ENCODE measurements around the gene GNMT. TPM values are rescaled to one million over a fixed set of nuclear protein-coding genes. Genes with fewer than 3 reads are reported as not detected.
"Not testable (repeated sequence)": the region's sequence is repeated elsewhere in the genome, so short reads cannot be mapped to it uniquely, and the experiment has no call there.

Gene GNMT
- total RNA-seq, 1 donor from 2014 or later, result 1.5 TPM

DNA sequence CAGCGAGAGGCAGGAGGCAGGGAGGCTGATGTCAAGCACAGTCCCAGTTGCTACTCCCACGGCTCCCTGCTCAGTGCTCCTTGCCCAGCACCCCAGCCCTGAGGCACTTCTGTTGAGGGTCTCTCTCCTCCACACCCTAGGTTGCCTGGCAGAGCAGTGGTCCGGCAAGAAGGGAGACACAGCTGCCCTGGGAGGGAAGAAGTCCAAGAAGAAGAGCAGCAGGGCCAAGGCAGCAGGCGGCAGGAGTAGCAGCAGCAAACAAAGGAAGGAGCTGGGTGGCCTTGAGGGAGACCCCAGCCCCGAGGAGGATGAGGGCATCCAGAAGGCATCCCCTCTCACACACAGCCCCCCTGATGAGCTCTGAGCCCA lies 22.1 kb upstream of the GNMT start:
- peaks cover 4% of the 10 kb centered on the region for H3K36me3 Mint-ChIP-seq (ENCODE audit: low read depth)
- no peak overlapping the region for H3K27ac Mint-ChIP-seq (ENCODE audit: unreplicated experiment)
- DNase-seq (ENCODE audit: low read depth, low spot score), result no peak
- H3K4me3 Mint-ChIP-seq, result no peak overlapping the region
- TF ChIP-seq, protein P1, sequence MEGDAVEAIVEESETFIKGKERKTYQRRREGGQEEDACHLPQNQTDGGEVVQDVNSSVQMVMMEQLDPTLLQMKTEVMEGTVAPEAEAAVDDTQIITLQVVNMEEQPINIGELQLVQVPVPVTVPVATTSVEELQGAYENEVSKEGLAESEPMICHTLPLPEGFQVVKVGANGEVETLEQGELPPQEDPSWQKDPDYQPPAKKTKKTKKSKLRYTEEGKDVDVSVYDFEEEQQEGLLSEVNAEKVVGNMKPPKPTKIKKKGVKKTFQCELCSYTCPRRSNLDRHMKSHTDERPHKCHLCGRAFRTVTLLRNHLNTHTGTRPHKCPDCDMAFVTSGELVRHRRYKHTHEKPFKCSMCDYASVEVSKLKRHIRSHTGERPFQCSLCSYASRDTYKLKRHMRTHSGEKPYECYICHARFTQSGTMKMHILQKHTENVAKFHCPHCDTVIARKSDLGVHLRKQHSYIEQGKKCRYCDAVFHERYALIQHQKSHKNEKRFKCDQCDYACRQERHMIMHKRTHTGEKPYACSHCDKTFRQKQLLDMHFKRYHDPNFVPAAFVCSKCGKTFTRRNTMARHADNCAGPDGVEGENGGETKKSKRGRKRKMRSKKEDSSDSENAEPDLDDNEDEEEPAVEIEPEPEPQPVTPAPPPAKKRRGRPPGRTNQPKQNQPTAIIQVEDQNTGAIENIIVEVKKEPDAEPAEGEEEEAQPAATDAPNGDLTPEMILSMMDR (conservative IDR thresholded peaks at IDR 0.05), result no peak
- no peaks in the 10 kb centered on the region for H3K9me3 Mint-ChIP-seq
- no peaks in the 10 kb centered on the region for H3K27me3 Mint-ChIP-seq (ENCODE audit: low read depth)
- no peaks in the 10 kb centered on the region for H3K4me1 Mint-ChIP-seq

DNA sequence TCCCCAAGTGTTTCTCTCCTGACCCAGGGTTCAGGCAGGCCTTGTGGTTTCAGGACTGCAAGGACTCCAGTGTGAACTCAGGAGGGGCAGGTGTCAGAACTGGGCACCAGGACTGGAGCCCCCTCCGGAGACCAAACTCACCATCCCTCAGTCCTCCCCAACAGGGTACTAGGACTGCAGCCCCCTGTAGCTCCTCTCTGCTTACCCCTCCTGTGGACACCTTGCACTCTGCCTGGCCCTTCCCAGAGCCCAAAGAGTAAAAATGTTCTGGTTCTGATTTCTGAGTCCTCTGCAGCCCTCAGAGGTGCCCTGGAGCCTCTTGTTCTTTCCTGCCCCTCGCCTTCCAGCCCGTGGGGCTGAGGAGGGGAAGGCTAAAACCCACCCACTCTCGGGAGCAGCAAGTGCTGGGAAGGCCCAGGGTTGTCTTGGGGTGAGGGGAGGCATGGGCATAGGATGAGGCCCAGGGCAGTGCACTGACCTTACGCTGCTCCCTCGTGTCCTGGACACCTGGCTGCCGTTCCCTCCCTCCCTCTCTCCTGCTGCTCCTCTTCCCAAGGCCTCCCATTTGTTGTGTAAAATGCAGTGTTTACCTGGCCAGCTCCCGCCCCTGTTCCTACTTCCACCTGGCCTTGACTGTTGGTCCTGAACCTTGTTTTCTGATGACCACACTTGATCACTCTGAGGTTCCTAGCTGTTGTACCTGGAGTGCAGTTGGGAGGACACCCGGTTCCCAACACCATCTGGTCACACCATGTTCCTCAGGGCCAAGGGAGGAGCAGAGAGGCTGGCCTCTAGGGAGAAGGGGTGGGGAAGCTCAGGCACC lies 21.4 kb upstream of the GNMT start:
- H3K4me1 Mint-ChIP-seq, result no peaks in the 10 kb centered on the region
- DNase-seq (ENCODE audit: low read depth, low spot score), result no peak
- H3K27me3 Mint-ChIP-seq (ENCODE audit: low read depth), result no peaks in the 10 kb centered on the region
- H3K36me3 Mint-ChIP-seq (ENCODE audit: low read depth), result peaks cover 6% of the 10 kb centered on the region
- TF ChIP-seq, protein P1 (conservative IDR thresholded peaks at IDR 0.05), result no peak
- no peak overlapping the region for H3K4me3 Mint-ChIP-seq
- no peak overlapping the region for H3K27ac Mint-ChIP-seq (ENCODE audit: unreplicated experiment)
- no peaks in the 10 kb centered on the region for H3K9me3 Mint-ChIP-seq

DNA sequence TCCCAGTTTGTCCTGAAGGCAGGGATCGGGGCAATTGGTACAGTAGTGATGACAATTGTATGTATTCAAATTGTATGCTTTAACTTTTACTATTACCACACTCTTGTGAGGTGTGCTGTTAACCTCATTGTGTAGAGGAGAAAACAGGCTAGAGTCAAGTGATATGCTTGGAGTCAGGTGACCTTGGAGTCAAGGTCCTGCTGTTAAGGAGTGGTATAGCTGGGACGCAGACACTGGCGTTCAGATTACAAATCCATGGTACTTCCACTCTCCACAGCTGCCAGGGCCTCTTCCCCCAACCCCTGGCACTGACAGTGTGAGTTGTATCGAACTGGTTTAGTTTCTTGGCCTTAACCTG lies 20.8 kb upstream of the GNMT start:
- Mint-ChIP-seq H3K36me3 (ENCODE audit: low read depth) (peaks cover 6% of the 10 kb centered on the region), H3K27ac (ENCODE audit: unreplicated experiment) (no peak overlapping the region), H3K4me1 (no peaks in the 10 kb centered on the region)

DNA sequence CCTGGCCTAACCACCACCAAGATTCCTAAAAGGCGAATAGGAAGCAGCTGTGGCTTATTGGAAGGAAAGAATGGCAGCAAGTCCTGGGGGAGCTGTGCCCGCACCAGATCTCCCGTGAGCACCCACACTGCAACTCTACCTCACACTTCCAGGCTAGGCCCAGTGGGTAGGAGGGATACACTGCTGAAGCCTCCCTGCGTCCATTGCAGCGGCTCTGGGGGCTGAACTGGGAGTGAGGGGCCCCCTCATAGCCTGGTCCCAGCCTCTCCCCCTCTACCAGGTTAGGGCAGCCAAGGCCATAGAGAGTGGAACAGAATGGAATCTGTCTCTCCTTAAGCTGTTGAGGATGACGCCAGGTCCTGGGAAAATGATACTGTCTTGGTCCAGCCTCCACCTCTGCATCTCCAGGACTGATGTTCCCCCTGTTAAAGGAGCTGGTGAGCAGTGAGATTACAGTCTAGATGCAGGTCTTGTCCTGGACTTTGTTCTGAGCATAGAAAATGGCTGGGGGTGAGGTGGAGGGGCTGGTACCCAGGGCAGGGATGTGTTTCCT lies 20.0 kb upstream of the GNMT start:
- H3K4me3 Mint-ChIP-seq, result no peak overlapping the region
- H3K27me3 Mint-ChIP-seq (ENCODE audit: low read depth), result no peaks in the 10 kb centered on the region
- H3K36me3 Mint-ChIP-seq (ENCODE audit: low read depth), result peaks cover 6% of the 10 kb centered on the region
- H3K4me1 Mint-ChIP-seq, result no peaks in the 10 kb centered on the region
- TF ChIP-seq, protein P1 (conservative IDR thresholded peaks at IDR 0.05), result no peak
- no peaks in the 10 kb centered on the region for H3K9me3 Mint-ChIP-seq
- no peak for DNase-seq (ENCODE audit: low read depth, low spot score)
- no peak overlapping the region for H3K27ac Mint-ChIP-seq (ENCODE audit: unreplicated experiment)

More for the DNA sequence above, 20.8 kb upstream of the GNMT start:
- Mint-ChIP-seq H3K9me3 (no peaks in the 10 kb centered on the region), H3K27me3 (ENCODE audit: low read depth) (no peaks in the 10 kb centered on the region), H3K4me3 (no peak overlapping the region)
- TF ChIP-seq, protein P1 (conservative IDR thresholded peaks at IDR 0.05), result no peak
- no peak for DNase-seq (ENCODE audit: low read depth, low spot score)

DNA sequence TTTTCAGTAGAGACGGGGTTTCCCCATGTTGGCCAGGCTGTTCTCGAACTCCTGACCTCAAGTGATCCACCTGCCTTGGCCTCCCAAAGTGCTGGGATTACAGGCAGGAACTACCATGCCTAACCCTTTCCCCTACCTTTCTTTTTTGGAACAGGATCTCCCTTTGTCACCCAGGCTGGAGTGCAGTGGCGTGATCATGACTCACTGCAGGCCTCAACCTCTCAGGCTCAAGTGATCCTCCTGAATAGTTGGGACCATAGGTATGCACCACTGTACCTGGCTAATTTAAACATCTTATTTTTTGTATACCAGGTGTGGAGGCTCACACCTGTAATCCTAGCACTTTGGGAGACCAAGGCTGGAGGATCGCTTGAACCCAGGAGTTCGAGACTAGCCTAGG lies 19.2 kb upstream of the GNMT start:
- not testable (repeated sequence) for H3K4me1 Mint-ChIP-seq; H3K4me3 Mint-ChIP-seq; H3K27ac Mint-ChIP-seq (ENCODE audit: unreplicated experiment); DNase-seq (ENCODE audit: low read depth, low spot score); H3K9me3 Mint-ChIP-seq; H3K27me3 Mint-ChIP-seq (ENCODE audit: low read depth); H3K36me3 Mint-ChIP-seq (ENCODE audit: low read depth)

DNA sequence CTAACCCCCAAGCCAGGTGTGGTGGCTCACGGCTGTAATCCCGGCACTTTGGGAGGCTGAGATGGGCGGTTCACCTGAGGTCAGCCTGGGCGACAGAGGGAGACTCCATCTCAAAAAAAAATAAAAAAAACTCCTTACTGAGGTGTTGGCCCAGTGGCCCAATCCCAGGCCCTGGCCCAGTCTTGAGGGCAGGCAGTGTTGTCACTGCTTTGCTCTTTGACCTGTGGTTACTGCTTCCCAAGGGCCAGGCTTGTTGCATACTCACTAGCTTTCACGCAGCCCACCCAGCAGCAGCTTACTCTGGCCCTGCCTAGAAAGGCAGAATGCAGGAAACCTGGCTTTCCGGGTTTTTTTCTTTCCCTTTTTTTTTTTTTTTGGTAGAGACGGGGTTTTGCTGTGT lies 18.1 kb upstream of the GNMT start:
- no peak for DNase-seq (ENCODE audit: low read depth, low spot score)
- TF ChIP-seq, protein P1 (conservative IDR thresholded peaks at IDR 0.05), result no peak
- peaks cover 6% of the 10 kb centered on the region for H3K36me3 Mint-ChIP-seq (ENCODE audit: low read depth)
- H3K4me3 Mint-ChIP-seq, result no peak overlapping the region
- peak overlapping the region; percentile 35 for H3K27ac Mint-ChIP-seq (ENCODE audit: unreplicated experiment)
- H3K27me3 Mint-ChIP-seq (ENCODE audit: low read depth), result no peaks in the 10 kb centered on the region
- no peaks in the 10 kb centered on the region for H3K9me3 Mint-ChIP-seq
- no peaks in the 10 kb centered on the region for H3K4me1 Mint-ChIP-seq
